Loucy (cell line): ENCODE measurements around the gene RAD51D.

Source experiments
- H2AFZ ChIP-seq: fragments of 200-600 bp; sonication (generic); 2 replicates; pipeline ENCODE4 v1.6.0; 2016; ENCODE audit warnings: antibody characterized with exemption, mild to moderate bottlenecking, low read length, moderate library complexity
- H3F3A ChIP-seq: fragments of 200-600 bp; 2 replicates; pipeline ENCODE4 v1.6.0; 2016; ENCODE audit warnings: antibody characterized with exemption, low read depth, mild to moderate bottlenecking
- H3K27me3 ChIP-seq: fragments of 200-600 bp; sonication (generic); 2 replicates; pipeline ENCODE4 v1.6.1; 2014; ENCODE audit warnings: low read length, mild to moderate bottlenecking; ENCODE audit not compliant: insufficient read depth, poor library complexity, severe bottlenecking
- H3K36me3 ChIP-seq: fragments of 200-600 bp; sonication (generic); 2 replicates; pipeline ENCODE4 v1.6.1; 2016; ENCODE audit warnings: low read length; ENCODE audit not compliant: insufficient read depth
- H3K4me1 ChIP-seq: fragments of 200-600 bp; sonication (generic); 2 replicates; pipeline ENCODE4 v1.5.1; 2014; ENCODE audit warnings: low read length, mild to moderate bottlenecking; ENCODE audit not compliant: insufficient read depth, poor library complexity, severe bottlenecking
- H3K4me2 ChIP-seq: fragments of 200-600 bp; sonication (generic); 2 replicates; pipeline ENCODE4 v1.6.0; 2014; ENCODE audit warnings: antibody characterized with exemption, low read length, low read depth, mild to moderate bottlenecking; ENCODE audit not compliant: poor library complexity, severe bottlenecking
- H3K4me3 ChIP-seq: fragments of 200-600 bp; sonication (generic); 2 replicates; pipeline ENCODE4 v1.5.1; 2014; ENCODE audit warnings: low read length, mild to moderate bottlenecking, mixed read lengths; ENCODE audit not compliant: poor library complexity, severe bottlenecking
- H3K79me2 ChIP-seq: fragments of 200-600 bp; sonication (generic); 2 replicates; pipeline ENCODE4 v1.6.1; 2014; ENCODE audit warnings: low read length; ENCODE audit not compliant: insufficient read depth
- H3K9ac ChIP-seq: fragments of 200-600 bp; sonication (generic); 2 replicates; pipeline ENCODE4 v1.6.0; 2014; ENCODE audit warnings: mild to moderate bottlenecking, low read depth, low read length, moderate library complexity; ENCODE audit not compliant: poor library complexity, severe bottlenecking
- H3K9me2 ChIP-seq: fragments of 200-600 bp; sonication (generic); replicated peaks from 2 replicates; pipeline ENCODE4 v1.6.1; 2016; ENCODE audit warnings: low read depth, low read length, mixed read lengths
- H3K9me3 ChIP-seq: fragments of 200-600 bp; sonication (generic); 2 replicates; pipeline ENCODE4 v1.6.1; 2014; ENCODE audit warnings: mild to moderate bottlenecking, antibody characterized with exemption, low read length, low read depth; ENCODE audit not compliant: insufficient read depth
- H4K20me1 ChIP-seq: fragments of 200-600 bp; sonication (generic); 2 replicates; pipeline ENCODE4 v1.6.0; 2014; ENCODE audit warnings: antibody characterized with exemption, low read length, mild to moderate bottlenecking; ENCODE audit not compliant: insufficient read depth, poor library complexity, severe bottlenecking
- CTCF ChIP-seq: fragments of 200-600 bp; sonication (generic); conservative IDR thresholded peaks from 2 replicates; pipeline ENCODE4 v1.5.1; 2014; ENCODE audit warnings: mild to moderate bottlenecking, antibody characterized with exemption, low read length
- EZH2phosphoT487 ChIP-seq: fragments of 200-600 bp; IDR thresholded peaks from 2 replicates; pipeline ENCODE4 v1.6.1; 2018; ENCODE audit warnings: antibody characterized with exemption, mild to moderate bottlenecking, moderate library complexity, borderline replicate concordance

The RAD51D gene

GRCh38 chr17:35127751-35128514 is 8.3 kb upstream of the RAD51D start:
- no peaks in the 10 kb centered on the region for H3K9me2 ChIP-seq
- H3K27me3 ChIP-seq: no peaks in the 10 kb centered on the region
- H3F3A ChIP-seq: no peaks in the 10 kb centered on the region
- H3K4me3 ChIP-seq: no peak overlapping the region
- H3K4me2 ChIP-seq: no peak overlapping the region
- peaks cover 3% of the 10 kb centered on the region for H4K20me1 ChIP-seq
- H3K79me2 ChIP-seq: no peaks in the 10 kb centered on the region
- no peak overlapping the region for H3K9ac ChIP-seq
- H3K36me3 ChIP-seq: peaks cover 22% of the 10 kb centered on the region; the same call in 1 of the 2 replicates
- no peaks in the 10 kb centered on the region for H3K4me1 ChIP-seq
- H3K9me3 ChIP-seq: no peaks in the 10 kb centered on the region
- TF ChIP-seq EZH2phosphoT487: no peak
- no peak for TF ChIP-seq CTCF
- H2AFZ ChIP-seq: no peak overlapping the region

GRCh38 chr17:35121315-35121714 is 1.7 kb upstream of the RAD51D start, which contains the start of gene FNDC8:
TSS of gene FNDC8 (plus strand) at chr17:35121615. CDS start at chr17:35121694, 79 bp downstream.
- no peaks in the 10 kb centered on the region for H3K36me3 ChIP-seq
- no peak within 1 kb of the TSS for H3K4me2 ChIP-seq
- H2AFZ ChIP-seq: no peak within 1 kb of the TSS; the same call in 1 of the 2 replicates
- H3K4me3 ChIP-seq: no peak within 1 kb of the TSS
- no peaks in the 10 kb centered on the region for H3F3A ChIP-seq
- no peaks in the 10 kb centered on the region for H3K27me3 ChIP-seq
- H4K20me1 ChIP-seq: peaks cover 3% of the 10 kb centered on the region
- peaks cover 23% of the 10 kb centered on the region for H3K4me1 ChIP-seq
- no peaks in the 10 kb centered on the region for H3K9me2 ChIP-seq
- H3K9me3 ChIP-seq: no peaks in the 10 kb centered on the region
- peaks cover 24% of the 10 kb centered on the region for H3K79me2 ChIP-seq
- TF ChIP-seq EZH2phosphoT487 (no peak), CTCF (no peak)
- no peak within 1 kb of the TSS for H3K9ac ChIP-seq

GRCh38 chr17:35117984-35118383 is 1.7 kb downstream of the RAD51D start:
- H3K9me3 ChIP-seq: no peaks in the 10 kb centered on the region
- H3K27me3 ChIP-seq: no peaks in the 10 kb centered on the region
- H3K4me2 ChIP-seq: peak overlapping the region; percentile 88
- H3K79me2 ChIP-seq: peaks cover 24% of the 10 kb centered on the region
- H3K9me2 ChIP-seq: no peaks in the 10 kb centered on the region
- H3K4me1 ChIP-seq: peaks cover 23% of the 10 kb centered on the region
- H3F3A ChIP-seq: no peaks in the 10 kb centered on the region
- H4K20me1 ChIP-seq: peaks cover 3% of the 10 kb centered on the region
- TF ChIP-seq CTCF: peak; percentile 67
- no peak for TF ChIP-seq EZH2phosphoT487
- no peaks in the 10 kb centered on the region for H3K36me3 ChIP-seq
- no peak overlapping the region for H2AFZ ChIP-seq
- H3K4me3 ChIP-seq: peak overlapping the region; percentile 87
- peak overlapping the region; percentile 78 for H3K9ac ChIP-seq
